ENCODE data around the gene HM13. TPM values are rescaled to one million over a fixed set of nuclear protein-coding genes. Genes with fewer than 3 reads are reported as not detected.
A peak's percentile ranks its signal among the peaks of the same experiment; 100 is the strongest.

The HM13 gene
- total RNA-seq, 2 donors from 2014 or later = 120 to 206 TPM

GRCh38 chr20:31515072-31515774 is 981 bp downstream of the HM13 start:
- DNase-seq = no peak
- Histone ChIP-seq H3K4me1 (ENCODE audit: control insufficient read depth, insufficient read depth, low read length) (peaks cover 6% of the 10 kb centered on the region), H3K9me3 (ENCODE audit: control insufficient read depth, low read length) (no peaks in the 10 kb centered on the region), H3K27ac (ENCODE audit: low read depth, low read length) (no peak overlapping the region), H3K9ac (ENCODE audit: extremely low read depth, low read length, poor library complexity, severe bottlenecking) (peak overlapping the region; percentile 92), H3K36me3 (ENCODE audit: control insufficient read depth, insufficient read depth, low read length) (peaks cover 29% of the 10 kb centered on the region), H3K27me3 (ENCODE audit: control insufficient read depth, insufficient read depth, low read length, poor library complexity, severe bottlenecking) (no peaks in the 10 kb centered on the region), H3K4me3 (ENCODE audit: low read length) (peak overlapping the region; percentile 89)
- Mint-ChIP-seq H3K27me3 (ENCODE audit: insufficient read depth) (peaks cover 2% of the 10 kb centered on the region), H3K36me3 (ENCODE audit: low read depth) (peaks cover 15% of the 10 kb centered on the region), H3K9me3 (no peaks in the 10 kb centered on the region), H3K4me3 (no peak overlapping the region), H3K27ac (no peak overlapping the region), H3K4me1 (peaks cover 2% of the 10 kb centered on the region)
- 33 to 38% methylated on average over 1 to 4 of the region's 4 CpGs for WGBS, 2 experiments (ENCODE audit: insufficient coverage in 1 of 2, insufficient read length in 1 of 2)
- no peak for TF ChIP-seq CTCF (conservative IDR thresholded peaks at IDR 0.05)

- peaks cover 30% of the 10 kb centered on the region for H3K36me3 ChIP-seq (ENCODE audit: control insufficient read depth, insufficient read depth, low read length)
- no peak overlapping the region for H3K4me3 Mint-ChIP-seq
- no peaks in the 10 kb centered on the region for H3K27me3 ChIP-seq (ENCODE audit: control insufficient read depth, insufficient read depth, low read length, poor library complexity, severe bottlenecking)
- H3K4me1 ChIP-seq (ENCODE audit: control insufficient read depth, insufficient read depth, low read length) = peaks cover 6% of the 10 kb centered on the region
- no peak for TF ChIP-seq CTCF (conservative IDR thresholded peaks at IDR 0.05)
- no peak overlapping the region for H3K9ac ChIP-seq (ENCODE audit: extremely low read depth, low read length, poor library complexity, severe bottlenecking)
- H3K36me3 Mint-ChIP-seq (ENCODE audit: low read depth) = peaks cover 20% of the 10 kb centered on the region
- 84 to 97% methylated on average over 3 of the region's 3 CpGs for WGBS, 2 experiments (ENCODE audit: insufficient coverage in 1 of 2, insufficient read length in 1 of 2)
- H3K27me3 Mint-ChIP-seq (ENCODE audit: insufficient read depth) = no peaks in the 10 kb centered on the region
- peaks cover 7% of the 10 kb centered on the region for H3K4me1 Mint-ChIP-seq
- DNase-seq = no peak
- H3K27ac Mint-ChIP-seq = no peak overlapping the region
- no peak overlapping the region for H3K27ac ChIP-seq (ENCODE audit: low read depth, low read length)
- no peaks in the 10 kb centered on the region for H3K9me3 ChIP-seq (ENCODE audit: control insufficient read depth, low read length)
- peak overlapping the region; percentile 89 for H3K4me3 ChIP-seq (ENCODE audit: low read length)
- H3K9me3 Mint-ChIP-seq = no peaks in the 10 kb centered on the region
Observed at GRCh38 chr20:31515775-31516107, 1.5 kb downstream of the HM13 start.

GRCh38 chr20:31516166-31516565 is 1.9 kb downstream of the HM13 start:
- Mint-ChIP-seq H3K36me3 (ENCODE audit: low read depth) (peaks cover 23% of the 10 kb centered on the region), H3K27ac (no peak overlapping the region), H3K27me3 (ENCODE audit: insufficient read depth) (no peaks in the 10 kb centered on the region), H3K9me3 (no peaks in the 10 kb centered on the region), H3K4me3 (no peak overlapping the region), H3K4me1 (peaks cover 10% of the 10 kb centered on the region)
- Histone ChIP-seq H3K9me3 (ENCODE audit: control insufficient read depth, low read length) (no peaks in the 10 kb centered on the region), H3K27ac (ENCODE audit: low read depth, low read length) (no peak overlapping the region), H3K27me3 (ENCODE audit: control insufficient read depth, insufficient read depth, low read length, poor library complexity, severe bottlenecking) (no peaks in the 10 kb centered on the region), H3K36me3 (ENCODE audit: control insufficient read depth, insufficient read depth, low read length) (peaks cover 34% of the 10 kb centered on the region), H3K9ac (ENCODE audit: extremely low read depth, low read length, poor library complexity, severe bottlenecking) (no peak overlapping the region), H3K4me1 (ENCODE audit: control insufficient read depth, insufficient read depth, low read length) (peaks cover 6% of the 10 kb centered on the region), H3K4me3 (ENCODE audit: low read length) (peak overlapping the region; percentile 89)
- WGBS, 2 experiments (ENCODE audit: insufficient coverage in 1 of 2, insufficient read length in 1 of 2) = 92 to 94% methylated on average over 3 to 4 of the region's 4 CpGs
- DNase-seq = no peak
- no peak for TF ChIP-seq CTCF (conservative IDR thresholded peaks at IDR 0.05)

Data from endodermal cell (in vitro differentiated cells).